HG03066 (cell line): Measurements from ENCODE around the gene TUBGCP6.

Experiments
- ATAC-seq: cut with Tn5 transposase; IDR thresholded peaks from one replicate; pipeline ENCODE4 v1.9.1; 2021; ENCODE audit warnings: low read depth; ENCODE audit not compliant: unreplicated experiment

Gene TUBGCP6

GRCh38 chr22:50186761-50187523 is 57.9 kb downstream of the TUBGCP6 start:
- no peak for ATAC-seq

- no peak for ATAC-seq
These were observed 58.6 kb downstream of the TUBGCP6 start for GRCh38 chr22:50186181-50186714.

- ATAC-seq, result no peak
These were observed 59.3 kb downstream of the TUBGCP6 start, which contains the start of gene TRABD for GRCh38 chr22:50185375-50186087. Gene TRABD (plus strand): TSS chr22:50185913. CDS start chr22:50193061, 7,148 bp downstream.

- ATAC-seq, result no peak
These were observed 59.9 kb downstream of the TUBGCP6 start for GRCh38 chr22:50184902-50185374.

GRCh38 chr22:50184004-50184901 is 60.6 kb downstream of the TUBGCP6 start:
- no peak for ATAC-seq

- no peak for ATAC-seq
These were observed 61.5 kb downstream of the TUBGCP6 start for GRCh38 chr22:50183141-50183971.

GRCh38 chr22:50182176-50183081 is 62.4 kb downstream of the TUBGCP6 start:
- ATAC-seq, result no peak

- ATAC-seq, result no peak
These were observed 63.9 kb downstream of the TUBGCP6 start for GRCh38 chr22:50180727-50181521.

GRCh38 chr22:50179937-50180726 is 64.7 kb downstream of the TUBGCP6 start:
- ATAC-seq, result no peak

- ATAC-seq, result no peak
These were observed 65.7 kb downstream of the TUBGCP6 start for GRCh38 chr22:50178871-50179869.

GRCh38 chr22:50178471-50178864 is 66.4 kb downstream of the TUBGCP6 start:
- ATAC-seq, result no peak

GRCh38 chr22:50177537-50178470 is 67.0 kb downstream of the TUBGCP6 start:
- no peak for ATAC-seq

- ATAC-seq, result no peak
These were observed 67.8 kb downstream of the TUBGCP6 start for GRCh38 chr22:50176850-50177536.
